ENCODE data around the gene NT5DC4. TPM values are rescaled to one million over a fixed set of nuclear protein-coding genes. Genes with fewer than 3 reads are reported as not detected.

Gene NT5DC4
- total RNA-seq, 1 donor from 2014 or later, result not detected

- no peaks in the 10 kb centered on the region for H3K9me3 Mint-ChIP-seq (ENCODE audit: unreplicated experiment)
- H3K4me3 Mint-ChIP-seq (ENCODE audit: unreplicated experiment), result no peak overlapping the region
- Histone ChIP-seq H3K27ac (ENCODE audit: low read depth, low read length) (no peak overlapping the region), H2AFZ (ENCODE audit: low read depth, low read length) (no peak overlapping the region), H3K9ac (ENCODE audit: low read length) (no peak overlapping the region), H3K36me3 (ENCODE audit: insufficient read depth, low read length) (no peaks in the 10 kb centered on the region), H3K27me3 (ENCODE audit: insufficient read depth, low read length) (no peaks in the 10 kb centered on the region), H3K4me1 (ENCODE audit: insufficient read depth, low read length) (no peaks in the 10 kb centered on the region), H3K9me3 (ENCODE audit: insufficient read depth, low read depth, low read length) (no peaks in the 10 kb centered on the region), H3K79me2 (ENCODE audit: insufficient read depth, low read length) (no peaks in the 10 kb centered on the region), H3K4me2 (ENCODE audit: low read length) (no peak overlapping the region), H4K20me1 (ENCODE audit: insufficient read depth, low read length) (no peaks in the 10 kb centered on the region), H3K4me3 (ENCODE audit: insufficient read depth, low read depth, low read length) (no peak overlapping the region)
- no peaks in the 10 kb centered on the region for H3K36me3 Mint-ChIP-seq (ENCODE audit: low read depth, unreplicated experiment)
- FAIRE-seq (no peak), DNase-seq (ENCODE audit: low read depth) (no peak)
- H3K4me1 Mint-ChIP-seq (ENCODE audit: low read depth, unreplicated experiment), result no peaks in the 10 kb centered on the region
- peaks cover 21% of the 10 kb centered on the region for H3K27me3 Mint-ChIP-seq (ENCODE audit: low read depth, unreplicated experiment)
- H3K27ac Mint-ChIP-seq (ENCODE audit: unreplicated experiment), result no peak overlapping the region
- TF ChIP-seq, protein P1, sequence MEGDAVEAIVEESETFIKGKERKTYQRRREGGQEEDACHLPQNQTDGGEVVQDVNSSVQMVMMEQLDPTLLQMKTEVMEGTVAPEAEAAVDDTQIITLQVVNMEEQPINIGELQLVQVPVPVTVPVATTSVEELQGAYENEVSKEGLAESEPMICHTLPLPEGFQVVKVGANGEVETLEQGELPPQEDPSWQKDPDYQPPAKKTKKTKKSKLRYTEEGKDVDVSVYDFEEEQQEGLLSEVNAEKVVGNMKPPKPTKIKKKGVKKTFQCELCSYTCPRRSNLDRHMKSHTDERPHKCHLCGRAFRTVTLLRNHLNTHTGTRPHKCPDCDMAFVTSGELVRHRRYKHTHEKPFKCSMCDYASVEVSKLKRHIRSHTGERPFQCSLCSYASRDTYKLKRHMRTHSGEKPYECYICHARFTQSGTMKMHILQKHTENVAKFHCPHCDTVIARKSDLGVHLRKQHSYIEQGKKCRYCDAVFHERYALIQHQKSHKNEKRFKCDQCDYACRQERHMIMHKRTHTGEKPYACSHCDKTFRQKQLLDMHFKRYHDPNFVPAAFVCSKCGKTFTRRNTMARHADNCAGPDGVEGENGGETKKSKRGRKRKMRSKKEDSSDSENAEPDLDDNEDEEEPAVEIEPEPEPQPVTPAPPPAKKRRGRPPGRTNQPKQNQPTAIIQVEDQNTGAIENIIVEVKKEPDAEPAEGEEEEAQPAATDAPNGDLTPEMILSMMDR (IDR thresholded peaks at IDR 0.05; ENCODE audit: insufficient read depth, low read depth, low read length), result no peak
- no peak for TF ChIP-seq EZH2 (IDR thresholded peaks at IDR 0.05; ENCODE audit: insufficient read depth, low read length)
Measured at GRCh38 chr2:112682101-112682500, 38.7 kb upstream of the NT5DC4 start.

GRCh38 chr2:112683550-112684414 lies 37.0 kb upstream of the NT5DC4 start:
- no peaks in the 10 kb centered on the region for H3K4me1 Mint-ChIP-seq (ENCODE audit: low read depth, unreplicated experiment)
- no peak for DNase-seq (ENCODE audit: low read depth)
- no peaks in the 10 kb centered on the region for H3K9me3 ChIP-seq (ENCODE audit: insufficient read depth, low read depth, low read length)
- no peak overlapping the region for H3K4me2 ChIP-seq (ENCODE audit: low read length)
- no peaks in the 10 kb centered on the region for H3K36me3 Mint-ChIP-seq (ENCODE audit: low read depth, unreplicated experiment)
- H3K27me3 Mint-ChIP-seq (ENCODE audit: low read depth, unreplicated experiment), result peaks cover 26% of the 10 kb centered on the region
- TF ChIP-seq, protein P1 (IDR thresholded peaks at IDR 0.05; ENCODE audit: insufficient read depth, low read depth, low read length), result no peak
- no peak for TF ChIP-seq EZH2 (IDR thresholded peaks at IDR 0.05; ENCODE audit: insufficient read depth, low read length)
- H3K27me3 ChIP-seq (ENCODE audit: insufficient read depth, low read length), result no peaks in the 10 kb centered on the region
- H3K4me1 ChIP-seq (ENCODE audit: insufficient read depth, low read length), result no peaks in the 10 kb centered on the region
- no peaks in the 10 kb centered on the region for H3K79me2 ChIP-seq (ENCODE audit: insufficient read depth, low read length)
- H4K20me1 ChIP-seq (ENCODE audit: insufficient read depth, low read length), result no peaks in the 10 kb centered on the region
- no peak for FAIRE-seq
- H3K9ac ChIP-seq (ENCODE audit: low read length), result no peak overlapping the region
- no peaks in the 10 kb centered on the region for H3K9me3 Mint-ChIP-seq (ENCODE audit: unreplicated experiment)
- H2AFZ ChIP-seq (ENCODE audit: low read depth, low read length), result no peak overlapping the region
- no peak overlapping the region for H3K4me3 ChIP-seq (ENCODE audit: insufficient read depth, low read depth, low read length)
- H3K27ac ChIP-seq (ENCODE audit: low read depth, low read length), result no peak overlapping the region
- H3K36me3 ChIP-seq (ENCODE audit: insufficient read depth, low read length), result no peaks in the 10 kb centered on the region
- no peak overlapping the region for H3K4me3 Mint-ChIP-seq (ENCODE audit: unreplicated experiment)
- H3K27ac Mint-ChIP-seq (ENCODE audit: unreplicated experiment), result no peak overlapping the region

DNA sequence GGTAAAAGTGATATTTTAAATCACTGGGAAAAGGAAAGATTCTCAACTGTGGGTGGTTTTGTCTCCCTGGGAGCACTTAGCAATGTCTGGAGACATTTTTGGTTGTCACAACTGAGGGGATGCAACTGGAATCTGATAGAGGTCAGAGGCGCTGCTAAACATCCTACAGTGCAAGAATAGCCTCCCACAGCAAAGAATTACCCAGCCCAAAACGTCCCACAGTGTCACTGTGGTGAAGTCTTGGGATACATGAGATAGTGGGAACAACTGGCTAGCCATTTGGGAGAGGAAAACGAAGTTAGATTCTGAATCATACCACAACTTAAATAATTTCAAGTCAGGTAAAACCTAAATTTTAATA lies 36.4 kb upstream of the NT5DC4 start:
- no peak overlapping the region for H3K4me2 ChIP-seq (ENCODE audit: low read length)
- no peaks in the 10 kb centered on the region for H3K9me3 ChIP-seq (ENCODE audit: insufficient read depth, low read depth, low read length)
- no peak overlapping the region for H3K4me3 Mint-ChIP-seq (ENCODE audit: unreplicated experiment)
- no peak overlapping the region for H3K9ac ChIP-seq (ENCODE audit: low read length)
- H3K79me2 ChIP-seq (ENCODE audit: insufficient read depth, low read length), result no peaks in the 10 kb centered on the region
- H3K27me3 ChIP-seq (ENCODE audit: insufficient read depth, low read length), result no peaks in the 10 kb centered on the region
- H3K9me3 Mint-ChIP-seq (ENCODE audit: unreplicated experiment), result no peaks in the 10 kb centered on the region
- no peak overlapping the region for H3K27ac Mint-ChIP-seq (ENCODE audit: unreplicated experiment)
- H2AFZ ChIP-seq (ENCODE audit: low read depth, low read length), result no peak overlapping the region
- DNase-seq (ENCODE audit: low read depth) (no peak), FAIRE-seq (no peak)
- no peaks in the 10 kb centered on the region for H3K36me3 ChIP-seq (ENCODE audit: insufficient read depth, low read length)
- H3K27ac ChIP-seq (ENCODE audit: low read depth, low read length), result no peak overlapping the region
- no peak overlapping the region for H3K4me3 ChIP-seq (ENCODE audit: insufficient read depth, low read depth, low read length)
- no peaks in the 10 kb centered on the region for H3K4me1 ChIP-seq (ENCODE audit: insufficient read depth, low read length)
- H3K4me1 Mint-ChIP-seq (ENCODE audit: low read depth, unreplicated experiment), result no peaks in the 10 kb centered on the region
- no peaks in the 10 kb centered on the region for H3K36me3 Mint-ChIP-seq (ENCODE audit: low read depth, unreplicated experiment)
- peaks cover 31% of the 10 kb centered on the region for H3K27me3 Mint-ChIP-seq (ENCODE audit: low read depth, unreplicated experiment)
- H4K20me1 ChIP-seq (ENCODE audit: insufficient read depth, low read length), result no peaks in the 10 kb centered on the region
- TF ChIP-seq, protein P1 (IDR thresholded peaks at IDR 0.05; ENCODE audit: insufficient read depth, low read depth, low read length), result no peak
- TF ChIP-seq EZH2 (IDR thresholded peaks at IDR 0.05; ENCODE audit: insufficient read depth, low read length), result no peak

Measured in astrocyte (in vitro differentiated cells and primary cell).